ENCODE data around the gene TESK1. TPM values are rescaled to one million over a fixed set of nuclear protein-coding genes. Genes with fewer than 3 reads are reported as not detected.

TESK1 gene
- total RNA-seq, 1 donor from 2014 or later: 62.3 TPM

Small RNA genes within 50 kb of the gene (microRNA-seq; reads per million reads assigned to microRNA genes)
- gene MIR4667 (ENCODE audit: borderline number of aligned reads, unreplicated experiment): 4.8 reads per million

Other genes starting within 250 kb of the TESK1 start
- gene RUSC2, start 115.2 kb upstream of the TESK1 start, total RNA-seq: 17.9 and 20.8 TPM in 2 replicates
- gene CD72, start 13.2 kb downstream of the TESK1 start, total RNA-seq: 3.1 and 4.2 TPM in 2 replicates
- not detected in 2 replicates for gene SIT1, start 45.7 kb downstream of the TESK1 start, total RNA-seq
- 15,251 and 16,487 TPM in 2 replicates for gene RMRP, start 52.8 kb downstream of the TESK1 start, total RNA-seq
- 17.2 and 18.8 TPM in 2 replicates for gene CCDC107, start 53.0 kb downstream of the TESK1 start, total RNA-seq
- gene ARHGEF39, start 59.9 kb downstream of the TESK1 start, total RNA-seq: 9.1 and 10.4 TPM in 2 replicates
- 0.31 and 0.49 TPM in 2 replicates for gene CA9, start 68.7 kb downstream of the TESK1 start, total RNA-seq
- 24.3 and 32.4 TPM in 2 replicates for gene TPM2, start 84.7 kb downstream of the TESK1 start, total RNA-seq
- gene TLN1, start 126.9 kb downstream of the TESK1 start, total RNA-seq: 136 and 141 TPM in 2 replicates
- 31.5 and 33.2 TPM in 2 replicates for gene CREB3, start 127.4 kb downstream of the TESK1 start, total RNA-seq
- 130 and 138 TPM in 2 replicates for gene GBA2, start 144.0 kb downstream of the TESK1 start, total RNA-seq
- 37.8 and 40.0 TPM in 2 replicates for gene RGP1, start 144.0 kb downstream of the TESK1 start, total RNA-seq
- gene MSMP, start 149.0 kb downstream of the TESK1 start, total RNA-seq: not detected in 2 replicates
- gene NPR2, start 186.3 kb downstream of the TESK1 start, total RNA-seq: 17.0 and 23.4 TPM in 2 replicates
- 2.9 and 3.2 TPM in 2 replicates for gene SPAG8, start 207.0 kb downstream of the TESK1 start, total RNA-seq
- gene HINT2, start 209.8 kb downstream of the TESK1 start, total RNA-seq: 37.7 and 41.5 TPM in 2 replicates
- gene FAM221B, start 223.5 kb downstream of the TESK1 start, total RNA-seq: not detected in 2 replicates
- gene TMEM8B, start 224.0 kb downstream of the TESK1 start, total RNA-seq: 24.1 and 25.4 TPM in 2 replicates